H1 (cell line): Measurements from ENCODE around the gene NBL1. TPM values are rescaled to one million over a fixed set of nuclear protein-coding genes. Genes with fewer than 3 reads are reported as not detected.

ENCODE experiments used
- CTCF ChIA-PET: fragments of 300-600 bp; sonication (Branson Sonifier 250); formaldehyde crosslinking; loops from one replicate; lab custom pipeline; 2021; ENCODE audit not compliant: partially characterized antibody; lab: Charles Lee
- POLR2A ChIA-PET: fragments of 300-600 bp; sonication (Branson Sonifier 250); formaldehyde crosslinking; loops from one replicate; lab custom pipeline; 2021; ENCODE audit warnings: inconsistent platforms; ENCODE audit not compliant: partially characterized antibody; lab: Charles Lee
- DNase-seq, 2 experiments: peaks; one replicate each; pipeline versions ENCODE4 v3.0.0 to v3.0.0-alpha.2; 2010 to 2022; ENCODE audit warnings: low spot score in 2 of 2, low read depth in 1 of 2, mixed read lengths in 1 of 2
- FAIRE-seq: peaks from 2 replicates; lab custom pipeline; 2011; peaks lifted over from hg19 to GRCh38; lab: Jason Lieb, UNC
- H2AFZ ChIP-seq: 2 replicates; pipeline ENCODE4 v1.8.1; 2012; ENCODE audit warnings: low read length, inconsistent platforms
- H2AK5ac ChIP-seq: 2 replicates; pipeline ENCODE4 v1.6.1; 2013; ENCODE audit warnings: low read depth, low read length
- H2BK120ac ChIP-seq: replicated peaks from 2 replicates; pipeline ENCODE3; 2013; ENCODE audit warnings: low read depth, low read length, inconsistent platforms
- H2BK12ac ChIP-seq: 2 replicates; pipeline ENCODE4 v1.6.1; 2013; ENCODE audit warnings: low read depth, low read length
- H2BK15ac ChIP-seq: 2 replicates; pipeline ENCODE4 v1.6.1; 2013; ENCODE audit warnings: low read length
- H2BK20ac ChIP-seq: 2 replicates; pipeline ENCODE4 v1.6.1; 2013; ENCODE audit warnings: low read length
- H2BK5ac ChIP-seq: 2 replicates; pipeline ENCODE4 v1.6.1; 2013; ENCODE audit warnings: low read depth, low read length
- H3K14ac ChIP-seq: 2 replicates; pipeline ENCODE4 v1.6.1; 2013; ENCODE audit warnings: inconsistent platforms; ENCODE audit not compliant: insufficient read length
- H3K18ac ChIP-seq: 2 replicates; pipeline ENCODE4 v1.6.1; 2013; ENCODE audit warnings: low read length; ENCODE audit errors: extremely low read depth
- H3K23ac ChIP-seq: 2 replicates; pipeline ENCODE4 v1.6.1; 2013; ENCODE audit warnings: inconsistent platforms; ENCODE audit not compliant: insufficient read length
- H3K23me2 ChIP-seq: 2 replicates; pipeline ENCODE4 v1.6.1; 2013; ENCODE audit warnings: low read depth, low read length
- H3K27ac ChIP-seq: 2 replicates; pipeline ENCODE4 v1.6.1; 2011; ENCODE audit warnings: low read depth, low read length, inconsistent platforms
- H3K27me3 ChIP-seq, 4 experiments: replicated peaks in 1 of 4; 1 replicate in 1 of 4; 2 replicates in 3 of 4; pipeline versions ENCODE4 v1.6.1 to v1.8.1; 2011 to 2013; ENCODE audit warnings: low read length in 3 of 4, mild to moderate bottlenecking in 3 of 4, inconsistent platforms in 2 of 4, mixed read lengths in 2 of 4, moderate library complexity in 1 of 4; ENCODE audit not compliant: control insufficient read depth in 3 of 4, insufficient read depth in 3 of 4; ENCODE audit errors: extremely low read depth in 1 of 4
- H3K36me3 ChIP-seq, 4 experiments: 2 replicates each; pipeline versions ENCODE4 v1.6.1 to v1.8.1; 2011 to 2013; ENCODE audit warnings: mild to moderate bottlenecking in 4 of 4, low read length in 3 of 4, moderate library complexity in 2 of 4, control low read depth in 1 of 4, inconsistent platforms in 1 of 4; ENCODE audit not compliant: insufficient read depth in 4 of 4, control insufficient read depth in 2 of 4
- H3K4ac ChIP-seq: replicated peaks from 2 replicates; pipeline ENCODE3; 2013; ENCODE audit warnings: low read length, low read depth, mixed read lengths, inconsistent platforms; ENCODE audit not compliant: insufficient read length
- H3K4me1 ChIP-seq, 4 experiments: replicated peaks in 1 of 4; 1 replicate in 1 of 4; 2 replicates in 3 of 4; pipeline versions ENCODE4 v1.6.1 to v1.8.1; 2011 to 2013; ENCODE audit warnings: low read length in 3 of 4, inconsistent platforms in 2 of 4, mixed read lengths in 1 of 4; ENCODE audit not compliant: insufficient read depth in 4 of 4, control insufficient read depth in 3 of 4
- H3K4me2 ChIP-seq, 2 experiments: 2 replicates each; pipeline versions ENCODE4 v1.6.1 to v1.8.1; 2011 to 2013; ENCODE audit warnings: low read depth in 2 of 2, low read length in 2 of 2, control low read depth in 1 of 2, inconsistent platforms in 1 of 2, mild to moderate bottlenecking in 1 of 2; ENCODE audit not compliant: insufficient read depth in 1 of 2
- H3K4me3 ChIP-seq, 4 experiments: fragments of 200-600, 300-600 bp in 1 of 4; sonication (generic), shearing (Covaris generic), sonication (Bioruptor Twin) in 1 of 4; 2 replicates each; pipeline versions ENCODE4 v1.5.1 to v1.8.1; 2011 to 2016; ENCODE audit warnings: low read length in 4 of 4, low read depth in 3 of 4, control low read depth in 2 of 4, inconsistent platforms in 2 of 4, mild to moderate bottlenecking in 2 of 4, mixed read lengths in 1 of 4, moderate library complexity in 1 of 4; ENCODE audit not compliant: insufficient read depth in 2 of 4; ENCODE audit errors: extremely low read depth in 1 of 4
- H3K56ac ChIP-seq: replicated peaks from 2 replicates; pipeline ENCODE3; 2013; ENCODE audit warnings: low read depth, mild to moderate bottlenecking, mixed read lengths, low read length, inconsistent platforms; ENCODE audit not compliant: insufficient read length
- H3K79me1 ChIP-seq: 2 replicates; pipeline ENCODE4 v1.6.1; 2013; ENCODE audit warnings: low read depth, low read length, control low read depth
- H3K79me2 ChIP-seq, 2 experiments: 2 replicates each; pipeline versions ENCODE4 v1.6.1 to v1.8.1; 2012 to 2013; ENCODE audit warnings: low read length in 2 of 2, mild to moderate bottlenecking in 2 of 2, inconsistent platforms in 1 of 2; ENCODE audit not compliant: insufficient read depth in 2 of 2, control insufficient read depth in 1 of 2
- H3K9ac ChIP-seq, 4 experiments: replicated peaks in 1 of 4; 1 replicate in 1 of 4; 2 replicates in 3 of 4; pipeline versions ENCODE4 v1.6.1 to v1.8.1; 2011 to 2013; ENCODE audit warnings: low read depth in 3 of 4, low read length in 3 of 4, control low read depth in 2 of 4, mild to moderate bottlenecking in 2 of 4, moderate library complexity in 2 of 4, inconsistent platforms in 1 of 4; ENCODE audit errors: extremely low read depth in 1 of 4
- H3K9me3 ChIP-seq, 2 experiments: 2 replicates each; pipeline versions ENCODE4 v1.6.1 to v1.8.1; 2012 to 2013; ENCODE audit warnings: mild to moderate bottlenecking in 2 of 2, moderate library complexity in 2 of 2, control low read depth in 1 of 2, inconsistent platforms in 1 of 2, low read depth in 1 of 2, low read length in 1 of 2, mixed read lengths in 1 of 2; ENCODE audit not compliant: insufficient read depth in 2 of 2
- H4K20me1 ChIP-seq, 2 experiments: replicated peaks in 1 of 2; 2 replicates each; pipeline versions ENCODE3 to v1.8.1; 2011 to 2013; ENCODE audit warnings: inconsistent platforms in 2 of 2, low read length in 2 of 2, mild to moderate bottlenecking in 1 of 2; ENCODE audit not compliant: insufficient read depth in 2 of 2, control insufficient read depth in 1 of 2
- H4K5ac ChIP-seq: 2 replicates; pipeline ENCODE4 v1.6.1; 2013; ENCODE audit warnings: low read length, low read depth, mixed read lengths, inconsistent platforms; ENCODE audit not compliant: insufficient read length
- H4K8ac ChIP-seq: 2 replicates; pipeline ENCODE4 v1.8.0; 2013; ENCODE audit warnings: mild to moderate bottlenecking, moderate library complexity, low read length, inconsistent platforms; ENCODE audit not compliant: insufficient read depth; ENCODE audit errors: extremely low read depth
- H4K91ac ChIP-seq: replicated peaks from 2 replicates; pipeline ENCODE3; 2013; ENCODE audit warnings: low read length, mixed read lengths, inconsistent platforms; ENCODE audit not compliant: insufficient read length
- CTCF ChIP-seq, 3 experiments: IDR thresholded peaks; 1 replicate in 2 of 3; 2 replicates in 1 of 3; pipeline versions ENCODE4 v1.5.1 to v1.6.1; 2011; ENCODE audit warnings: low read length in 3 of 3, mild to moderate bottlenecking in 3 of 3, inconsistent platforms in 2 of 3, low read depth in 1 of 3, moderate library complexity in 1 of 3; ENCODE audit not compliant: insufficient read depth in 1 of 3; ENCODE audit errors: control extremely low read depth in 1 of 3
- HDAC2 ChIP-seq, 2 experiments: fragments of 300-600 bp in 1 of 2; sonication (generic) in 1 of 2; IDR thresholded peaks; 2 replicates each; pipeline ENCODE4 v1.6.1; 2011 to 2012; ENCODE audit warnings: low read depth in 2 of 2, low read length in 2 of 2, mild to moderate bottlenecking in 2 of 2, moderate library complexity in 2 of 2, borderline replicate concordance in 1 of 2, inconsistent platforms in 1 of 2
- KDM1A ChIP-seq: fragments of 200-600, 300-600 bp; sonication (generic); IDR thresholded peaks from 2 replicates; pipeline ENCODE4 v1.7.1; 2016; ENCODE audit warnings: mild to moderate bottlenecking, low read length, borderline replicate concordance
- SIX5 ChIP-seq: IDR thresholded peaks from 2 replicates; pipeline ENCODE4 v1.6.1; 2011; ENCODE audit warnings: mild to moderate bottlenecking, low read depth, low read length
- WGBS, 2 experiments: shearing (Covaris generic) in 1 of 2; methylation state at CpG; one replicate each; pipeline versions ENCODE4 v1.1.6 to v1.1.7; 2013 to 2015; ENCODE audit warnings: low lambda C conversion rate in 2 of 2, mixed read lengths in 2 of 2, inconsistent platforms in 1 of 2, low coverage in 1 of 2, missing lambda C conversion rate in 1 of 2; ENCODE audit not compliant: insufficient replicate concordance in 2 of 2, insufficient coverage in 1 of 2, insufficient read length in 1 of 2; ENCODE audit errors: extremely low coverage in 1 of 2, missing lambda C conversion rate in 1 of 2; 5-methylcytosine and 5-hydroxymethylcytosine counted together
- polyA plus RNA-seq, 7 experiments: library from polyadenylated mRNA; depleted of rRNA in 3 of 7; stranded (reverse) in 5 of 7; unstranded in 2 of 7; fragments of >200 nt in 5 of 7; fragments of 200-250 nt in 2 of 7; gene quantifications; 1 replicate in 5 of 7; 2 replicates in 1 of 7; 4 replicates in 1 of 7; pipeline versions ENCODE4 v1.2.1 to v1.2.3, GENCODE V29; 2011 to 2013; ENCODE audit warnings: missing spikeins in 2 of 7, mixed read lengths in 2 of 7
- total RNA-seq: library from RNA; stranded (reverse); fragmentation: NEBNext Ultra II Directional; extraction: Animal tissue kit (Norgen Biotek cat#: 25700); gene quantifications from 2 replicates; pipeline ENCODE4 v1.2.1, GENCODE V29; 2021

NBL1 gene
- total and polyA plus RNA-seq, 2 of the 8 experiments (the other 6 are each of a cell fraction or from before 2014, with no cell fraction given), result 8.7 to 9.7 TPM

GRCh38 chr1:19684677-19685076 lies 40.6 kb downstream of the NBL1 start:
- H4K91ac ChIP-seq, result no peak overlapping the region
- peaks cover 3 to 20% (median 11%) of the 10 kb centered on the region in 4 experiments for H3K4me1 ChIP-seq
- H3K4me2 ChIP-seq, result no peak overlapping the region
- no peak overlapping the region for H2BK120ac ChIP-seq
- no peak overlapping the region for H3K18ac ChIP-seq
- no peaks in the 10 kb centered on the region for H3K9me3 ChIP-seq
- H2BK15ac ChIP-seq, result no peak overlapping the region
- H3K23me2 ChIP-seq, result no peaks in the 10 kb centered on the region; the same call in 1 of the 2 replicates
- no peak for DNase-seq
- TF ChIP-seq CTCF (IDR thresholded peaks at IDR 0.05; ENCODE audit: control extremely low read depth in 1 of 3, insufficient read depth in 1 of 3, low read depth in 1 of 3, low read length in 3 of 3) (no peak), HDAC2 (IDR thresholded peaks at IDR 0.05; ENCODE audit: borderline replicate concordance in 1 of 2, low read depth in 2 of 2, low read length in 2 of 2) (peak in 1 of 2 experiments; percentile 59; a peak in 1 of 4 replicates), SIX5 (no peak), KDM1A (peak; percentile 95)
- no peaks in the 10 kb centered on the region for H3K27me3 ChIP-seq
- 85% methylated on average over 2 of the region's 2 CpGs; no CpG with 5 or more reads in 1 of the 2 experiments for WGBS, 2 experiments
- H2BK12ac ChIP-seq, result no peak overlapping the region
- H2AFZ ChIP-seq, result no peak overlapping the region
- no peak overlapping the region for H3K56ac ChIP-seq
- H3K14ac ChIP-seq, result no peak overlapping the region
- ChIA-PET CTCF (interaction anchor here (0.9 to 2.4 kb wide), 2 partner anchors 17 to 43 kb away, joined by 3 to 5 read pairs; no protein-coding TSS in a partner anchor), POLR2A (interaction anchor here (1.7 kb wide), 1 partner anchor 12 kb away, joined by 3 read pairs; no protein-coding TSS in a partner anchor)
- no peak overlapping the region for H3K4ac ChIP-seq
- FAIRE-seq, result no peak
- H3K79me2 ChIP-seq, result no peaks in the 10 kb centered on the region
- H3K23ac ChIP-seq, result no peak overlapping the region
- H2BK20ac ChIP-seq, result no peak overlapping the region
- H3K27ac ChIP-seq, result no peak overlapping the region
- H3K79me1 ChIP-seq, result no peaks in the 10 kb centered on the region
- no peak overlapping the region for H3K9ac ChIP-seq
- no peaks in the 10 kb centered on the region for H3K36me3 ChIP-seq
- H4K8ac ChIP-seq, result no peak overlapping the region
- no peak overlapping the region for H2BK5ac ChIP-seq
- H4K20me1 ChIP-seq, result no peaks in the 10 kb centered on the region
- no peak overlapping the region for H3K4me3 ChIP-seq
- no peak overlapping the region for H4K5ac ChIP-seq
- no peak overlapping the region for H2AK5ac ChIP-seq
